K562 (cell line): ENCODE data around the gene BOLL. TPM values are rescaled to one million over a fixed set of nuclear protein-coding genes. Genes with fewer than 3 reads are reported as not detected.

Source experiments
- ATF7 ChIP-seq: fragments of 450-650 bp; IDR thresholded peaks from 2 replicates; pipeline ENCODE4 v1.7.1; 2014; ENCODE audit warnings: mild to moderate bottlenecking, moderate library complexity
- EP400 ChIP-seq: fragments of 450-650 bp; IDR thresholded peaks from 2 replicates; pipeline ENCODE4 v1.6.1; 2017; ENCODE audit warnings: antibody characterized with exemption, mild to moderate bottlenecking, moderate library complexity
- NFATC3 ChIP-seq: fragments of 450-650 bp; IDR thresholded peaks from 2 replicates; pipeline ENCODE4 v1.6.1; 2017; ENCODE audit warnings: mild to moderate bottlenecking
- PHF8 ChIP-seq: fragments of 200-600 bp; sonication (generic); IDR thresholded peaks from 2 replicates; pipeline ENCODE4 v1.6.1; 2012; ENCODE audit warnings: mixed run types, mild to moderate bottlenecking, inconsistent platforms, low read length, moderate library complexity, borderline replicate concordance
- PRDM10 ChIP-seq: fragments of 450-650 bp; IDR thresholded peaks from 2 replicates; pipeline ENCODE4 v1.6.1; 2018; ENCODE audit not compliant: partially characterized antibody
- TSHZ1 ChIP-seq: fragments of 250-450 bp; sonication (Bioruptor Pico); IDR thresholded peaks from 2 replicates; pipeline ENCODE4 v1.4.0; 2020; ENCODE audit warnings: mild to moderate bottlenecking, moderate library complexity
- ZBTB8A ChIP-seq: fragments of 450-650 bp; IDR thresholded peaks from 2 replicates; pipeline ENCODE4 v1.6.1; 2018; ENCODE audit warnings: mild to moderate bottlenecking, moderate library complexity; ENCODE audit not compliant: partially characterized antibody
- ZFPM2 ChIP-seq: fragments of 250-450 bp; sonication (Bioruptor Pico); IDR thresholded peaks from 2 replicates; pipeline ENCODE4 v1.5.1; 2022; ENCODE audit warnings: mild to moderate bottlenecking
- ZKSCAN3 ChIP-seq: fragments of 250-450 bp; sonication (Bioruptor Pico); IDR thresholded peaks from 2 replicates; pipeline ENCODE4 v1.4.0; 2020
- polyA plus RNA-seq, 8 experiments: library from polyadenylated mRNA; depleted of rRNA in 4 of 8; stranded (reverse) in 5 of 8; unstranded in 3 of 8; fragments of >200 nt; fragmentation: Nextera tagmentation in 2 of 8; fragmentation: Illumina TruSeq in 1 of 8; extraction: Ambion mirVana in 2 of 8; extraction: Trizol in 1 of 8; gene quantifications; 2 replicates each; pipeline versions ENCODE4 v1.2.1 to v1.2.3, GENCODE V29; 2011 to 2014; ENCODE audit warnings: inconsistent platforms in 1 of 8, missing spikeins in 1 of 8
- total RNA-seq, 7 experiments: library from RNA; depleted of rRNA in 6 of 7; stranded (reverse); fragments of >200 nt in 6 of 7; fragmentation: Illumina TruSeq in 2 of 7; extraction: Trizol in 2 of 7; gene quantifications; 2 replicates each; pipeline versions ENCODE4 v1.2.1 to v1.2.3, GENCODE V29; 2011 to 2021; ENCODE audit warnings: low replicate concordance in 1 of 7

Gene BOLL
- total and polyA plus RNA-seq, 9 of the 15 experiments (the other 6 are each of a cell fraction or from before 2014, with no cell fraction given) = 0.11 to 0.55 (median 0.19) TPM; not detected in 1

GRCh38 chr2:197704434-197705120, 80.5 kb downstream of the BOLL start (continued):
- TF ChIP-seq PRDM10 = peak; percentile 23
- TF ChIP-seq PHF8 = peak; percentile 69
- TF ChIP-seq TSHZ1 (CRISPR knock-in tag) = no peak
- no peak for TF ChIP-seq ZFPM2 (CRISPR knock-in tag)
- TF ChIP-seq ZBTB8A = no peak
- no peak for TF ChIP-seq NFATC3
- TF ChIP-seq EP400 = 0 out of 2 replicates have a peak, but pooled peaks have one; percentile 17
- no peak for TF ChIP-seq ZKSCAN3 (CRISPR knock-in tag)
- TF ChIP-seq ATF7 = no peak
